GM21423 (cell line): Measurements from ENCODE around the gene TMIE.
"Not testable (repeated sequence)": the region's sequence is repeated elsewhere in the genome, so short reads cannot be mapped to it uniquely, and the experiment has no call there.

ENCODE experiments used
- ATAC-seq: cut with Tn5 transposase; IDR thresholded peaks from one replicate; pipeline ENCODE4 v1.9.1; 2021; ENCODE audit warnings: mild to moderate bottlenecking, moderate library complexity; ENCODE audit not compliant: unreplicated experiment

Gene TMIE

DNA sequence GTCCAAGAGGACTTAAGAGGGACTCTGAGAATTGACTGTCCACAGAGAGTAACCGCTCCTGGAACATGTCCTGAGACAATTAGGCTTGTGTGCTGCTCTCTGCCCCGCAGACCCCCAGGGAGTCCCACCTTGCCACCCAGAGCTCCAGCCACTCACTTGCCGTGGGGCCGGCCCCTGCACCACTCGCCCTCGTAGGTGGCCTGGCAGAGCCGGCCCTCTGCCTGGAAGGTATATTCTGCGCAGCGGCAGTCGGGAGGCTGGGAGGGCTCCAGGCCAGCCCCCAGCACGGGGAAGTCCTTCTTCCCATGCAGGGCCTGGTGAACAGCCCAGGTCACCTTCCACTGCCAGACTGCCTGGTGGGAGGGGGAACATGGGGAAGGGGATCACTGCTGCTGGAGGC is 18.2 kb upstream of the TMIE start:
- ATAC-seq: no peak

DNA sequence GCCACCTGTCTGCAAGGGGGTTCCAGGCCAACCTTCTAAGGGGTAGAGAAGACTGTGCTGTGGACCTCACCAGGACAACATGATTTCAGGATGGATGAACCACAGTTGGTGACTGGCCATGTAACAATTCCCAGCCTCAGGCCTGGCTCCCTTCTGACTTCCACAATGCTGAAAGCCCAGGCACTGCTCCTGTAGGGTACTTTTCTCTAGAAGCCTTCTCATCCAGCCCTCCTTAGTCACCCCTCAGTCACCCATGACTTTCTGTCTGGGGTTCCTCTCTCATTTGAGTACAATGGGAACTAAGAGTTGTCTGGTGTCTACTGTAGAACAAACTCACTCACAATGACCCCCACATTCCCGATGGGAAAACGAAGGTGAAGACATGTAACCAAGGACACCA is 16.3 kb upstream of the TMIE start:
- no peak for ATAC-seq

DNA sequence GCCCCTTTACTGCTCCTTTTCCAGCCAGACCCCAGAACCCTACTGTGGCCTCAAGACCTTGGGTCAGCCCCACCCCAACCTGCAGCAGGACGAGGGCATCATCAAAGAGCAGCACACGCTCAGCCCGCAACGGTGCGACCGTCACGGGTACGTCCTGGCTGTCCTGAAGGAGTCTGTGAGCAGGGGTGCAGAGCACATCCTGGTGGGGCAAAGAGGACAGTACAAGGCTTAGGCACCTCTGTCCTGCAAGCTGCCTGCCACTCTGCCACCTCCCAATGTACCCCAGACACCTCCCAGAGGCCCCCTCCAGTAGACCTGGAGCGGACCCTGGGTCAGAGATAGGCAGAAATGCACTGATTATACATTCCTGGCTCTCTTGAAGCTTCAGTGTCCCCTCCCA is 15.7 kb upstream of the TMIE start:
- ATAC-seq: no peak

DNA sequence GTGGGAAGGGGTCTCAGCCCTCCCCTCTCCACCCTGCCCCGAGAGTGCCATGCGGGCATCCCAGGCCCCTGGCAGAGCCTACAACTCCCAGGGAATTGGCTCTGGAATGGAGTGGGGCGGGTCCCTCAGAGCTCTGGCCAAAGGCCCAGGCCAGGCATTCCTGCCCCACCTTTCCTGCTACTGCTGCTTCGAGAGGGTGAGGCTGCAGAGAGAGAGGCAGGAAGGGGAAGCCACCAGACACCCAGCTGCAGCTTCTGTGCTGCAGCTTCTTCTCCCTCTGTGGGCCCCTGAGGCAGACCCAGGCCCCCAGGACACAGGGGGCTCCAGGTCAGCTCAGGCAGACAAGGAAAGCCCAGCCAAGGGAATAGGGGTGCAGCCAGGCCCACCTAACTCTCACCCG is 10.4 kb upstream of the TMIE start:
- no peak for ATAC-seq

DNA sequence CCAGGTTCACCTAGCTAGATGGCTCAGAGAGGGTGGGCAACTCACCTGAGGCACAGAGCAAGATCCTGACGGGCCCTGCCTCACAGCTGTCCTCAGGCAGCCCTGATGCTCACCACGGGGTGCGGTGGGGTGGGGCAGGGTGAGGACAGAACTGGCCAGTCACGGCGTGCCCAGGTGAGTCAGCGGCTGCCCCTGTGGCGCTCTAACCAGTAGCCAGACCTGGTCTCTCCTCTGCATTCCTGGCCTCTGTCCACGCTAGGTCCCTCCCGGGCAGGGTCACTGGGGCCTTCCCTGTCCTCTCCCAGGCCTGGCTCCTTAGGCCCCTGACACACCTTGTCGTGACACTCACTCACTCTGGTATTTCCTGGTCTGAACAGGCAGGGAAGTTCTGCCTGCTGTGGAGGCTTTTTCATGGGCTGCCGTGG is 8.6 kb upstream of the TMIE start:
- ATAC-seq: no peak

DNA sequence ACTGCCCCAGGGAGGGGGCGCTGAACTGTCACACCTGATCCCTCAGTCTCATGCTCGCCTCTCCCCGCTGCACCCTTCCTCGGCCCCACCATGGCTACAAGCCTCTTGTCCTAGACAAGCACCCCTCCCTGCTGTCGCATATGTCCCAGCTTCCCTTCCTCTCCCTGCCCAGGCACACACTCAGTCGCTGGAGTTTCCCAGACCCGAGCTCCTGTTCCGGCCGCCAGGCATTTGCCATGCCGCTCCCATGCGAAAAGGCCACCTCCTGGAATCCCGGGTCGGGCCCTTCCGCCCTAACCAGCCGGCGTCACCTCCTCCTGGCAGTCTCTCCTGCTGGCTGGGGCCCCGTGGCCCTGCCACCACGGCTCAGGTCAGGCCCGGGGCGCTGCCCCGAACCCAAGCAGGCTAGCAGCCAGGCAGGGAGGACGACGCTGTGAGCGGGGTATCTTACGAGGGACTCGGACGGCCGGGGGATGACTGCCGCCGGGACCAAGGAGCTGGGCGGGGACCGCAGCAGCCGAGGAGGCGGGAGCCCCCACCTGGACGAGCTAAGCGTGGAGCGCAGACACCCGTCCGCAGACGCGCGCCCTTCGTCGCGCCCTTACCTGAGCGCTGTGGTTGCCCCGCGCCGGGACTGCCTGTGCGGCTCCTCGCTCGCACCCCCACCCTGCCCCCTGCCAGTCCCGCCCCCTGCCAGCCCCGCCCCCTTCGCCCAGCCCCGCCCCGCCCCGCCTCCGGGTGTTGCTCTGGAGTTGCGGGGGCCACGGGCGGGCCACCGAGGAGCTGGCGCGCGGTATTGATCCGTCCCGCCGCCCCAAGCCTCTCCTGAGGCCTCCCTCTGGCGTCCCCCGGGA is 7.9 kb upstream of the TMIE start, which contains the start of gene ALS2CL:
Gene ALS2CL (minus strand): TSS at position 642 of the 854 bp plus-strand sequence. CDS start 4,239 bp downstream, outside the sequence.
- no peak for ATAC-seq

DNA sequence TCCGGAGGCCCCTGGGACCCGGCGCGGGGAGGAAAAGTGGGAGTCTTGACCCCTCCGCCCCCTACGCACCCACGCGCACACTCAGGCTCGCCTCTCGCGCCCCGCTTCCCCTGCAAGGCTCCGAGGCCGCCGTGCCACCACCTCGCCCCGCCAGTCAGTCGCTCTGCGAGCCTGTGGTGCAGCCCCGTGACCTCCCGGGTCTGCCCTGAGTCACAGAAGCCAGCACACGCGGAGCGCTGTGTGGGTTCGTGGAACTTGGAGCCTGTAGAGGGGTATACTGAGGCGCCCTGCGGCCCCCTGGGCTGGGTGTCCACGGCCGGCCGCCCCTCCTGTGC is 7.3 kb upstream of the TMIE start:
- ATAC-seq: no peak

DNA sequence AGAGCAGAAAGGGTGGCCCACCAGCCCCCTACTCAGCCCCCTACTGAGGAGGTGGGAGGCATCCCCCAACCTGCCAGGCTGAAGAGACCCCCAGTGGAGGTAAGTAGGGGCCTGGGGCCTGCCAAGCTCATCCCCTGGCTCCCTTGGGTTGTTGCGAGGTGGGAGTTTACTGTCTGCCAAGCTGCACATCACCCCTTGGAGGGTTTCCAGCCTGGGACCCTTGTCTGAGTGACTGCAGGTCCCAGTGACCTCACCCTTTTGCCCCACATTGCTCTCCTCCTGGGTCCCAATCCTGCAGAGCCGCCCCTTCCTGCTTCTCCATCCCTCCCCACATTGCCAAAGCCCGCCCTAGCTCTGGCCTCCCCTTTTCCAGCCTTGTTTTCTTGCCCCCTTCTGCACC is 6.7 kb upstream of the TMIE start:
- no peak for ATAC-seq

DNA sequence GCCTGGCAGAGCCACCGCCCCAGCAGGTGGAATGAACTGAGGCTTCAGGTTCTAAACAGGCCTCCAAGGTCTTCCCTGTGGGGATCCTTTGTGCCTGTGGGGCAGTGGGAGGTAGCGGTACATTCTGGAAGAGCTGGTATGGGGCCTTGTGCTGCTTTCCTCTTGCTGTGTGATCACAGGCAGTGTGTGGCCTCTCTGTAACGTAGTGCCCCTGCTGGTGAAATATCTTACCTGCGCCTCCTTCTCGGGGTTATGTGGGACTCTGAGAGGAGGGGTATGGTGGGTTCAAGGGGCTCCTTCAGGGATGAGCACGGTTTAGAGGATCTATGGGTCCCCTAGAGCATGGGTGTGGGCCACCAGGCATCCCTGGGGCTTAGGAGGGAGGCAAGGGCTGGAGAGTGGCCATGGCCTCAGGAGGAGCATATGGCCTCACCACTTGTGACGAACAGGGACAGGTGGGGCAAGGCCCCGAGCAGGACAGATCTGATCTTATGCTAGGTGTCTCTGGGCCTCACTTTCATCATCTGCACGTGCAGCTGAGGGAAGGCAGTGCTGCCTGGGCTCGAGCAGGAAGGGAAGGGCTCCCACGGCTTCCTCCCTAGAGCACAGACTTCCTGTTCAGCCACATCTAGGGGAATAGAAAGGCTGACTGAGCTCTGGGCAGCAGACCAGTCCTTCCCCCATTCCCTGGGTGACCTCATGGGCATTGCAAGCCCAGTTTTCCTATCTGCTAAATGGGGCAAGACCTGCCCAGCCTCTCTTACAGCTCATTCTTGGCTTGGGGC is 5.8 kb upstream of the TMIE start:
- no peak for ATAC-seq

DNA sequence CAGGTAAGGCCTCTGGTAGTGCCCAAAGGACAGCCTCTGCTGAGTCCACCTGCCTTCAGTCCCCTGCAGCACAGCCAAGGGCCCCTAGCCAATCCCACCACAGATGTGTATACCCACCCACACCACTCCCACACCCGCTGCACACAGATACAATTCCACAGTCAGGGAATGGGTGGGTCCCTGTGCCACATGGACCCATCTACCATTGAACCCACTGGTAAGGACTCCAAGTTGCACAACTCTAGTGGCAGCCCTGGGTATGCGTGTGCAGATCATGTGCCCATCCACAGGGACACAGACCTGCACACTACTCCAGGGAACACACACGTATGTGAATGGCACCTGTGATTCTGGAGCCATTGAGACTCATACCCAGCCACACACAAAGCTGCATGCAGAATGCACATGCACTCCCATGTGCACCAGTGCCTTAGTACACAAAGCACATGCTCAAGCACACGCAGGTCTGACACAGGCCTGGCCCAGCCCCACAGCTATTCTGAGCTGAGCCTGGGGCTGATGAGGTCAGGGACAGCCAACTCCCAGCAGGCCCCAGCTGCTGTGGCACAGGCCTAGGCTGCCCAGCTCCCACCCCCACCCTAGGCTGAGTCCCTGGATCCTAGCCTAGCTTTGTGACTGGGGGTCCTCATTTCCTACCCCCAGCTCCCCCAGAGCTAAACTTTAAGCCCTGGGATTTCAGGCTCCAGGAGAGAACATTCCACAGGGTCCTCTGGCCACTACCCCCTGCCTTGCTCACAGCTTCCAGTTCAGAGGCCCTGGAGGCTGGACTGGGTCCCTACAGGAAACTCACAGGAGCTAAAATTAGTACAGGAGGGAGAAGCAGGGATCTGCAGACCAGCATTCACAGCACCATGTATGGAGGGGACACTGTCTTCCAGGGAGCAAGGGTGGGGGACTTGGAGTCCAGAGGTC is 5.0 kb upstream of the TMIE start:
- no peak for ATAC-seq

DNA sequence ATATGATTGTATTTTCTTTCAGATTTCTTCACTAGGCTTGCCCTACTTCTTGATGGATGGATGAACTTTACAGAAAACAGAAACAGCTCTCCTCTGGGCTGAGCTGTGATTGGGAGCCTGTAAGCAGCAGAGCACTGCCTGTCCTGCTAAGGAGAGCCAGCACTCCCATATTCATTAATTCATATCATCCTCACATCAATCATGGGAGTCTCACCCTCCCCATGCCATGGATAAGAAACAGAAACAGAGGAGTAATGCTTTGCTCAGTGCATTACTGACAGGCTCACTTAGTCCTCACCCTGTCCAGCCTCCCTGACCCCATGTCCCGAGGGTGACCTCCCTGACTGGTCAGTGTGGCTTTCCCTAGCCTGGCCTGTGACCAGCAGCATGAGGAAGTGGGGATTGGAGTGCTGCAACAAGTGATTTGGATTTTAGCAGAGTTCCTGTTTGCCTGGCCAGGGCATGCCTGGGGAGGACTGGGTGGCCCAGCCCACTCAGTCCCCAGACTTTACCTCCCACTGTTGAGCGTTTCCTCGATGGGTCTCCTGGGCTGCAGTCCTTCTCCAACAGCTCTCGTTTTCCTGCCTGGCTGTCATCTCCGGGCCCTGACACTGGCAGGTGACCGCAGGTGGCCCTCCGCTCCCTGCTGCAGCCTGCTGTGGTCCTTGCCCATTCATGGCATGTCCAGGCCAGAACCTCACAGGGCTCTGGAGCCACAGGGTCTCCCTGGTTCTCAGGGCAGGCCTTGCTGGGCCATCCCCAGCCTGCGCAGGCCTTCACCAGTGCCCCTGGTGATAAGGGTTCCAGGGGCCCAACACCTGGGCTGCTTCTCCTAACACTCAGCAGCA is 1.3 kb upstream of the TMIE start:
- ATAC-seq: no peak

DNA sequence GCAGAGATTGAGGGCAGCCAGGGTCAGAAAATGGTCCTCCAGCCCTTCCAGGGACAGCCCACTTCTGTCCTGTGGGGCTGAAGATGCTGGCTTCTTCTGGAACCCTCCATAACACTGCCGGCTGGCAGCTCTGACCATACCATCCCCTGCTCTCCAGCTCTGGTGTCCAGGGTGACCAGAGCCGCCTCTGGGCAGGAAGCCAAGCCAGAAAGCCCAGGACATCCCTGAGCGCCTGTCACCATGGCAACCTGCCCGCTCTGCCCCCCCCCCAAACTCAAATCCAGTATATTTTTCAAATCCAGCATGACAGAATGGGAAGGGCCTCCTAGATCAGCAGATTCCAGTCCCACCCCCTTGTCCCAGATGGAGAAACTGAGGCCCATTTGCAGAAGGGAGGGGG is 420 bp upstream of the TMIE start:
- no peak for ATAC-seq

DNA sequence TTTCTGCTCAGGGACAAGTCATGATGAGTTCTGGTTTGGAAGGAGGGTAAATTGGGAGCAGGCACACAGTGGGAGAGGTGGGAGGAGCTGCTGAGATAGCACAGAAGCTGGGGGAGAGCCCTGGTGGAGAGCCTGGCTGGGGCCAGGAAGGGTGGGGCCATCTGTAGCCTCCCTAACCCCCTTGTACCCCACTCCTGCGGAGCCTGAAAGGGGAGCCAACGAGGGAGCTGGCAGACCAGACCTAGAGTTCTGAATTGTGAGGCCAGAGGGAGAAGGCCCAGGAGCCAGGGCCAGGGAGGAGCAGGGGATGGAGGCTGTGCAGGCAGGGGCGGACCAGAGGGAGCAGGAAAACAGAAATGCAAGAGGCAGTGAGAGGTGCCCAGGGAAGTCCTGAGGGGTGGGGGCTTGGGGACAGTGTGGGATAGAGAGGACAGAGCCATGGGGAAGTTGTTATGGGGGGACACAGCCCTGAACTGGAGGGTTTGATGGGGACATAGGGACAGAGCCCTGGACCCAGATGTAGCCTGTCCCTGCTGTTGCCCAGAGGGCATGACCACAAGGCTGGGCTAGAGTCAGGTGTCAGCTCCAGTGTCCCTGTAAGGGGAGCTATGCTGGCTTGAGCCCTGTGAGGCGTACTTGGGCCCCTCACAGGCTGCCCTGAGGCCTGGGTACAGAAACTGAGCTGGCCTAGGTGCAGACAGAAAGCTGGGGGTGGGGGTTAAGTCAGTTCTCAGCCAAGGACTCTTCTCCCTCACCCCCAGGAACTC is 1.2 kb downstream of the TMIE start:
- ATAC-seq: no peak

DNA sequence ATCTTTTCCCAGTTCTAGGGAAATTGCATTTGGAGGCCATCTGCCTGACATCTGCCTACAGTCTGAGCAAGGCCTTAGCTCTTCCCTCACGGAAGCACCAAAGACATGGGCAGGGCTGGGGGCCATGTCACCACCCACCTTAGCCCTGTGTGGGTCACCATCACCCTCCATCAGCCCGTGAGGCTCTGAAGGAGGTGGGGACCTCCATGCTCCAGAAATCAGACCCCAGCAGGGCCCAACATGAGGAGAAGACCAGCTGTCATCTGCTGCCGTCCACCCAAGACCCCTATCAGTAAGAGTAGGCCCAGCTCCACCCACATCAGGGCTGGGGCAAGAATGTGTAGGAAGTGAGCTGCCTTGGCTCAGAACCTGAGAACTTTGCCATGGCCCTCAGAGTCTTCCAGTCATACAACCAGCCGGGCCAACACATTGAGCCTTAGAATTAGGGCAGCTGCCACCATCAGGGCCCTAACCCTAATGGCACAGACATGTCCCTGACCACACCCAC is 1.9 kb downstream of the TMIE start:
- ATAC-seq: no peak

DNA sequence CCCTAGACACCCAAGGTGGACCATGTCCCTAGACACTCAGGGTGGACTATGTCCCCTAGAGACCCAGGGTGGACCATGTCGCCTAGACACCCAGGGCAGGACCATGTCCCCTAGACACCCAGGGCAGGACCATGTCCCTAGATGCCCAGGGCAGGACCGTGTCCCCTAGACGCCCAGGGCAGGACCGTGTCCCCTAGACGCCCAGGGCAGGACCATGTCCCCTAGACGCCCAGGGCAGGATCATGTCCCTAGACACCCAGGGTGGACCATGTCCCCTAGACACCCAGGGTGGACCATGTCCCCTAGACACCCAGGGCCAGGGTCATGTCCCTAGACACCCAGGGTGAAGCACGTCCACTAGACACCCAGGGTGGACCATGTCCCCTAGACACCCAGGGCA is 3.2 kb downstream of the TMIE start:
- not testable (repeated sequence) for ATAC-seq

DNA sequence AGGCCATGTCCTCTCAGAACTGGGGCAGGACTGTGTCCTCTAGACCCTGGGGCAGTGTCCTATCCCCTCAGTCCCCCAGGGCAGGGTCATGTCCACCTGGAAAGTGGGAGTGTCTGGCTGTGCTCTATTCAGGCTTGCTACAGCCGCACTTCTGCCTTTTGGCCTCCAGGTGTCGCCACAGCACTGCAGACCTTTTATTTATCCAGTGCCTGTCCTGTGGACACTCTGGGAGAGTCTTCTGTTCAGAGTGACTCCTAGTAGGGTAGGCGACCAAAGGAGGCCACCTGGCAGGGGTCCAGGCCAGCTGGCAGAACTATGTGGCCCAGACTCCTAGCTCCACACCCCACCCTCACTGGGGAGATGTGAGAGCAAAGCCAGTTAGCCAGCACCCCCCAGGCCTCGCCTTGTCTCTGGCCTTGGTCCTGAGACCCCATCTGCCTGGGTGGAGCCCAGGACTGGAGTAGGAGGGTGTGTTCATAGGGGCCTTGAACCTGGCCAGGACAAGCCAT is 3.9 kb downstream of the TMIE start:
- ATAC-seq: no peak

DNA sequence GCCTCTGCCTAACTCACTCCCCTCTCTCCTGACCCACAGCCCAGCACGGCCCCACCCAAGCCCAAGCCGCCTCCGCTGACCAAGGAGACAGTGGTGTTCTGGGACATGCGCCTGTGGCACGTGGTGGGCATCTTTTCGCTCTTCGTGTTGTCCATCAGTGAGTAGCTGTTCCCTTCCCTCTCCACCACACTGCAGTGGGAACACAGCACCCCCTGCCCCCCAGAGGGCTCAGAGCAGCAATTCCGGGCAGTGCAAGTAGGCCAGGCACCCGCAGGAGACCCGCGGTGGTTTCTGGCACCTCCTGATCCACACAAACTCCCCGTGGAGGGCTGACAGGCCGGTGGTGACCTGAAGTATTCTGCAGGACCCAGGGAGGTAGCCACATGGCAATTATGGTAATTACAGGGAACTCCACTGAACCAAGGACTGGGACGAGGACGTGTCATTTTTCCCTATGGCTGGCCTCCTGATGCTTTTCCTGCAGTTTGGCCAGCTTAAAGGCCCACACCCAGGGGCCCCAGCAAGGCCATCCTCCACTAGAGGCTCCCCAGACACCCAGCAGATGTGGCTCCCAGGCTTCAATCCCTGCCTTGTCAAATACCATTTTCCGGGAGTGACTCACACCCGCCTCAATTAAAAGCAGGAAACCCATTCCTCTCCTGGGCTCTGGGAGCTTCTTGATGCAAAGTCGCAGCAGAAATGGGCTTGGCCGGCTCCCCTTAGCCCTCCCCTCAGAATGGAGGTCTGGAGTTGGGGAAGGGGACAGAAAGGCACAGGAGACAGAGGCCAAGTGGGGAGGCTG is 4.8 kb downstream of the TMIE start:
- no peak for ATAC-seq
